Measurements from ENCODE around the gene P2RX4.
"Not testable (repeated sequence)": the region's sequence is repeated elsewhere in the genome, so short reads cannot be mapped to it uniquely, and the experiment has no call there.

The P2RX4 gene

DNA sequence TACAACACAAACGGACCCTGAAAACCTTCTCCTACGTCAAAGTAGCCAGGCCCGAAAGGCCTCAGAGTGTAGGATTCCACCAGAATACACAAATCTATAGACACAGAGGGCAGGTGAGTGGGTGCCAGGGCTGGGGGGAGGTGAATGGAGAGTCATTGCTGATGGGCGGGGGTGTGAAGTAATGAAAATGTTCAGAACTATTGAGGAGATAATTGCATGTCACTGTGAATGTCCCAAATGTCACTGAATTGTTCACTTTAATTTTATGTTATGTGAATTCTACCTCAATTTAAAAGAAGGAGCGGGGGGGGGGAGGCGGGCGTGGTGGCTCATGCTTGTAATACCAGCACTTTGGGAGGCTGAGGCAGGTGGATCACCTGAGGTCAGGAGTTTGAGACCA, 36.0 kb downstream of the P2RX4 start:
- DNase-seq = no peak

DNA sequence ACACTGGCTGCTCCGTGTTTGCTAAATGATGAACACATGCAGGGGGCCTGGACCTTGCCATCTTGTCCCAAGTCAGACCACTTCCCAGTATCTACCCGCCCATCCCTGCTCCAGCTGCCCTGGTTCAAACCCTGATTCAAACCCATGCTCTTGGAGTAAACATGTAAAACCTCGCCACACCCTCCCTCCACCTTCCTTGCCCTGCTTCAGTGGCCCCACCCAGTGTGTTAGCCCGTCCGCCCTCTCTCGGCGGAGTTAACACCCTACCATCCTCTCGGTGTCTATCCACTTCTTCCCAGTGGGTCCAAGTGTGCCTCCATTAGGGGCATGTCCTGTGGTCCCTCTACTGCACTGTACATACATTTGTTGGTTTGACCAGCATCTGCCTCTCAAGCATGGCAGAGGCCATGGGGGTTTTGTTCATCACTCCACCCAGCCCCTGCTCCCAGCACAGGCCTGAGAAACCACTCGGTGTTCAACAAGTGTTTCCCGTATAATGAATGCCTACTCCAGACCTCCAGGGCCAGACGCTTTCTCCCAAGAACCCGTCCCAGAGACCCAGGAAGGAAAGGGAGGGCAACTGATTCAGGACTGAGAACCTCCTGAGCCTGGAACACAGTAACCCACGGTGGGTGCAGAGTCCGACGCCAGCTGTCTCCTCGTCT, 37.1 kb downstream of the P2RX4 start:
- no peak for DNase-seq

DNA sequence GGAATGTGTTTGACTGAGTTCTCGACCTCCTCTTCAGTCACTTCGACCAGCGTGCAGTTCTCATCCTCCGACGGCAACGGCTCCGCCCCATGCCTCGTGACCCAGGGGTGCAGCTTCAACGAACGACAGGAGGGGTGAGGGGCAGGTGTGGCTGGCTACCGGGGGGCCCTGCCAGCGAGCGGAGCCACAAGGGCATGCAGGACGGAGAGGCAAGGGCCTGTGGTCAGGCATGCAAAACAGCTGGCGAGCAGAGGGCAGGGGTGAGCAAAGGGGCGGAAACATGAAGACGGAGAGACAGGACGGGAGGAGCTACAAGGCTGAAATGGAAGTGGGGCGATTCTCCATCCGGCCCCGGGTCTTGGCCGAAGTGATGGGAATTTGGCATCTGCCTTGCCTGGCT, 38.7 kb downstream of the P2RX4 start:
- DNase-seq = no peak

DNA sequence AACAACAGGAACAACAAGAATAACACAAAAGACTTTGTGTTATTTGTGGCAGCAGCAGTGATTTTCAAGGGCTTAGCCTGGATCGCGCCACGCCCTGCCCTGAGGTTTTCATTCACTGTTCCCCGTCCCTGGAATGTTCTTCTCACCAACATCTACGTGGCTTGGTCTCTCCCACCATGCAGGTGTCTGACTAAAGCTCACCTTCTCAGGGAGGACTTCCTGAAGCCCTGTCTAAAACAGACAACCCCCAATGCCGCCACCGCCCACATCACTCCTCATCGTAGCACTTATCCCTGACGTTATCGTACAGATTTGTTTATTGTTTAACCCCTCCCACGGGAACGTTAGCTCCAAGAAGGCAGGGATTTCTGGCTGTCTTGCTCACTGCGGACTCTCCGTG, 40.4 kb downstream of the P2RX4 start:
- no peak for DNase-seq

DNA sequence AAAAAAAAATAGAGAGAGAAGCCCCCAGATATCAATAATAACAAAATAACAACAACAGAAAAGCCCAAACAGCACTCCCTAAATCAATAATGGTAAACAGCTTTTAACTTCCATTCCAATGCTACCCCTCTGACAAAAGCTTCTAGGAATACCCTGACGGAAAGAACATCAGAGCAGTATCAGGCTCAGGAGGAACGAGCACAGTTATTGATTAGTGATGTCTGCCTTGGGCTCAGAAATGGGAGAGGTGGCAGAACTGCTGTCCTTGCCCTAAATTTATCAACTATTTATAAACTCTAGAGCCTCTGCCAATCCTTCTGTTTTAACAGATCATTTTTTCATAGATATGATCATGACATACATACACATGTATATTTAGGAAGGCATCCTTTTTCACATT, 41.9 kb downstream of the P2RX4 start:
- no peak for DNase-seq

DNA sequence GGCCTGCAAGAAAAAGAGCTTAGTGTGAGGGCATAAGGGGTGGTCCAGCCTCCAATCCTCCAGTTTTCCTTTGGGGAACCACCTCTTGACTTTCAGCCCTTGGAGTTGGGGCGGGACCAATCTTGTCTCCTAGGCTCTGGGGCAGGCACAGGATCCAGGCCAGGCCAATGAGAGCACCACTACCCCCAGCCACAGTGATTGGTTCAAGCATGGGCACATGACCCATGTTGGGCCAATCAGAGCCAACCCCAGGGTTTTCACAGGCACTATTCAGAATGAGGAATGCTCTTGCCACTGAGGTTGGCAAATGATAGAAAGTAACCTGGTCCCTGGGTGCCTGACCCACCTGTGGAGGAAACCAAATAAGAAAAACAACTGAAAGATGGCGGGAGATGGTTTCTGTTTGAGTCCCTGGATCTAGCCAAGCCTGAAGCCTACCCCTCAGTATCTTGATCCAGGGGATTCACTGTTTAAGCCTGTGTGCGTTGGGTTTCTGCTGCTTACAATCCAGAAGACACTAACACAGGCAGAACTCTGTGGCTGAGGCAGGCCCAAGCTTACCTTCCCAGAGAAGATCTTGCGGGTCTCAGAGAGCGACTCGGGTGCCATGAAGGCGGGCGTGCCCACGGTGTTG, 42.9 kb downstream of the P2RX4 start:
- no peak for DNase-seq

DNA sequence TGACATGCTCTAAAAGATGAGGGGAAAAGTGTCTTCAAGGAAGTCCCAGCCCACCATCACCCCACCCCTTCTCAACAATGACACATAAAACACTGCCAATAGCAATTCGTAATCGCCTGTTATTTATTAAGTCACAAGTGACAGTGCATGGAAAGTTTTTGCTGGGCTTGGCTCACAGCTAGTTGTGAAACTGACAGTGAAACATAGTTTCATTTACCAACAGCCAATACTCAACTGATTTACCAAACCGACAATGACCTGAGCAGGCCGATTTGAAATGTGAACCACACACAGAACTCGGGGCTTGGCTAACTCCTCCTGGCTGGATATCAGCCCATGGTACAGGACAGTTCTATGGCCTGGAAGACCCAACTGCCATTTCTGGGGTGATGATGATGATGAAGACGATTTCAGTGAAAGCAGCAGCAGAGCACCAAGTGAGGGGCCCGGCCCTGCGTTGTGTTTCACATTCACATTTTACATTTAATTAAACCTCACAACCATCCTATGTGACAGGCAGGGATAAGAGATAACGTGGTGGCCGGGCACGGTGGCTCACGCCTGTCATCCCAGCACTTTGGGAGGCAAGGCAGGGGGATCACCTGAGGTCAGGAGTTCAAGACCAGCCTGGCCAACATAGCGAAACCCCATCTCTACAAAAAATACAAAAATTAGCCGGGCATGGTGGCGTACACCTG, 43.9 kb downstream of the P2RX4 start:
- DNase-seq = no peak

DNA sequence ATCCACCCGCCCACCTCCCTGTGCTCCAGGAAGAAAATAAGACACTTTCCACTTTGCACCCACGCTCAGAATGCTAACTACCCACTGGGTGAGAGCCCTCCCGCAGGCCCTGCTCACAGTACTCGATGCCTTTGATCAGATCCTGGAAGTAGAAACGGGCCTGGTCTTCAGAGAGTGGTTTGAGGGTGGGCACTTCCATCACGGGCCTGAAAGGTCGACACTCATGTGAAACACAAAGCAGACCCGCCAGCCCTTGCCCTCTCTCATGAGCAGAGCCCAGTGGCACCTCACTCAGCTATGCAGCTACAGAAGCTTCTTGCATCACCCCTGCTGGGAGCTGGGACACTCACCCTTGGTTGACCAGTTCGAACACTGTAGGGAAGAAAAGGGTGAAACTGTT, 45.5 kb downstream of the P2RX4 start:
- no peak for DNase-seq

DNA sequence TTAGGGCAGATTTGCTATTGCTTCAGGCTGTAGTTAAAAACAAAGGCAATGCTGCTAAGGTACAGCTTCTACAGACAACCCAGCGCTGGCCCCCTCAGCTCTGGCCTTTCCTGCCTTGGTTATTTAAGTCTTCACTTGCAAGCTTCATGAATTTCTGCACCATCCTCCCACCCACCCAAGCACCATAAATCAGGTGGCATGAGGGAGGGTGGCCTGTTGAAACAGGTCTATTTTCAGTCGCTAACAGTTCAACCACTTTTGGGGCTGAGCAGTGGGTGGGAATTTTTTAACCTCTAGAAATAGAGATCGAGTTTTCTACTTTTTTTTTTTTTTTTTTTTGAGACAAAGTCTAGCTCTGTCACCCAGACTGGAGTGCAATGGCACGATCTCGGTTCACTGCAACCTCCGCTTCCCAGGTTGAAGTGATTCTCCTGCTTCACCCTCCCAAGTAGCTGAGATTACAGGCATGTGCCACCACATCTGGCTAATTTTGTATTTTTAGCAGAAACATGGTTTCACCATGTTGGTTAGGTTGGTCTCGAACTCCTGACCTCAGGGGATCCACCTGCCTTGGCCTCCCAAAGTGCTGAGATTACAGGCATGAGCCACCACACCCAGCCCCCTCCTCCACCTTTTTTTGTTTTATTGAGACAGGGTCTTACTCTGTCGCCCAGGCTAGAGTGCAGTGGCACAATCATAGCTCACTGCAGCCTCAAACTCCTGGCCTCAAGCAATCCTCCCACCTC, 47.9 kb downstream of the P2RX4 start:
- not testable (repeated sequence) for DNase-seq

DNA sequence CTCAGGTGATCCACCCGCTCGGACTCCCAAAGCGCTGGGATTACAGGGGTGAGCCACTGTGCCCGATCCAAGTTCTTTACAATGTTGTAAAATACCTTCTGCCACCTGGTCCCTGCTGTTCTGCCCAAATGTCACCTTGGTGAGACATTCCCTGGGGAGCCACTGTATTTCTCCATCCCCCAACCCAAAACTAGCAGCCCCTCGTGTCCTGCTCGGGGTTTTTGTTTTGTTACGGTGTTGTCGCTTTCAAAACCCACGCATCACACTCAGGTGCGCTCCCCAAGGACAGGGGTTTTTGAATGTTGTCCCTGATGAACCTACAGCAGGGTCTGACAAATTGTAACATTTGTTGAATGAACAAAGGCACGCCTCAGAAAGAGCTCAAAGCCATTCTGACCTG, 49.1 kb downstream of the P2RX4 start:
- no peak for DNase-seq

DNA sequence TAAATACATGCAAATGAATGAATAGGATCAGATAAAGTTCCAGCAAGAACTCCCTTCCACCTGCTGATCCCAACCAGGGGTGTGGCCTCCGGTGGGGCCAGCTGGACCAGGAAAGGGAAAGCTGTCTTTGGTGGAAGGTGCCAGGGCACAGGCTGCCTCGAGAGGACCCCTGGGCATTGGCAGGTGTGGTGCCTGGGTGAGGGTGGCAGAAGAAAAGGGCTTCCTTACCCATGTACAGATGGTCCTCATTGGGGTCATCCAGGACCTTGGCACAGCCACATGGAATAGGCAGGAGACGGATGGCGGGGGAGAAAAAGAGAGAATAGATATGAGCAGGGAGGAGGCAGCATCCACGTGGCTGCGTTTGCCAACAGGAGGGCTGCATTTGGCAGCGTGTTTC, 50.2 kb downstream of the P2RX4 start:
- DNase-seq = no peak

DNA sequence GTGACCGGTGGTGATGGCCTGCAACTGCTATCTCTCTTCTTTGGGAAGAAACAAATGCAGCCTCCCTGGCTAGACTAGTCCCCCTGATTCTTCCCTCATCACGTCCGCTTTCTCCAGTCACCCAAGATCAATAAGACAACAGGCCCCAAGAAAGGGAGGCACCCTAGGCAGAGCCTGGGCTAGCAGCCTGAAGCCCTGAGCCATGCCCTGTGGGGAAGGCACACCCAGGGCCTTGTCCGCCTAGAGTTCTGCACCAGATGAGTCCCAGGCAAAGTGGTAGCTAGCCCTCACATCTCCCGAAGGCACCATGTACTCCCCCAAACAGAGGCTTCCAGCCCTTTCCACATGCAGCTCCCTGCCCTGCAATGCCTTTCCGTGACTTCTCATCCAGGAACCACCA, 51.5 kb downstream of the P2RX4 start:
- no peak for DNase-seq

DNA sequence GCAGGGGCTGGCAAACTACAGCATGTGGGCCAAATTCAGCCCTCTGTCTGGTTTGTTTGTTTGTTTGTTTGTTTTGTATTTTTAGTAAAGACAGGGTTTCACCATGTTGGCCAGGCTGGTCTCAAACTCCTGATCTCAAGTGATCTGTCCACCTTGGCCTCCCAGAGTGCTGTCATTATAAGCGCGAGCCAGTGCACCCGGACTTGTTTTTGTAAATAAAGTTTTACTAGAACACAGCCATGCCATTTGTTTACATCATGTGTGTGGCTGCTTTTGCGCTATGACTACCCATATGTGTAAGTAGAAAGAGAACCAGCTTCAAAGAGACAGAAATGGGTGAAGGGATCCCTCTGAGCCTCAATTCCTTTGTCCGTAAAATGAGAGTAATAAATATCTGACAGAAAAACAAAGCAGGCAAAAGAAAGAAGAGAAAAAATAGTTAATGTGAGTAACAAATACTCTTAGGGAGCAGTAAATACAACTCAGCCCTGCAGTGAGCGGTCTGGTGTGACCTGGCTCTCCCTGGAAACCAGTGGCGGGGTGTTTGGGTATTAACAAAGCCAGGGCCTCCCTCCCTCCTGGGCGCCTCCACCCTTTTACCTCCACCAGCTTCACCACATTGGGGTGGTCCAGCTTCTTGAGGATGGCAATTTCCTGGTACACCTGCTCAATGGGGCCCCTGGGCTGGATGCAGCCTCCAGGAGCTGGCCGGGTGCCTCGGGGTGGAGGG, 53.4 kb downstream of the P2RX4 start:
- no peak for DNase-seq

DNA sequence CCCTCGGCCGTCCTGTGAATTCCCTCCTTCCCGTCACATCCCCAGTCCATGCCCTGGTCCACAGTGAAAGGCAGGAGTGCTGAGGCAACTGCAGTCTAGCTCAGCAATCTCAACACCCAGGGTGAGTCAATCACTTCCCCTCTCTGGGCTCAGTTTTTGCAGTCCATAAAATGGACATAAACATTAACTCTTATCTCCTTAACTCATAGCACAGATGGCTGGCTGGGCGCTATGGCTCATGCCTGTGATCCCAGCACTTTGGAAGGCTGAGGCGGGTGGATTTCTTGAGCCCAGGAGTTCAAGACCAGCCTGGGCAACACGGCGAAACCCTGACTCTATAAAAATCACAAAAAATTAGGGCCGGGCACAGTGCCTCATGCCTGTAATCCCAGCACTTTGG, 54.2 kb downstream of the P2RX4 start:
- no peak for DNase-seq

DNA sequence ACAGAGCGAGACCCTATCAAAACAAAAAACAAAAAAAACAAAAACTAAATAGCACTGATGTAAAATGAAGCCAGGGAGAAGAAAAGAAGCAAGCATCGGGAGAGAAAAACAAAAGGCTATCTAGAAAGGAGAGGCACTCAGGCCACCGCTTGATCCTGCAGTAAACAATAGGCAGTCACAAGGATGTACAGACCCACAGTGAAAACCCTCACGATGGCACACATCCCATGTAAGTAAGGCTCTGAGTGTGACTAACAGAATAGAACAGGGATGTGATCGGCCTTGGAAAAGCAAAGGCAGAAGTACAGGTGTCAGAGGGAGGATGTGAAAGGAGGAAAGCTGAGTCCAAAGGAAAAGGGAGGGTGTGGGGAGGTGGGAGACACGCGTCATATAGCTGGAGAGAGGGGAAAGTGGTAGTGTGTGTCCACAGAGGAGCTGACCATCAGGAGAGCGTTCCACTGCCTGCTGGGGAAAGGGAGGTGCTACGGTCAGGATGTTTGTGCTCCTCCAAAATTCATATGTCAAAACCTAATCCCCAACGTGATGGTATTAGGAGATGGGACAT, 55.1 kb downstream of the P2RX4 start:
- no peak for DNase-seq

DNA sequence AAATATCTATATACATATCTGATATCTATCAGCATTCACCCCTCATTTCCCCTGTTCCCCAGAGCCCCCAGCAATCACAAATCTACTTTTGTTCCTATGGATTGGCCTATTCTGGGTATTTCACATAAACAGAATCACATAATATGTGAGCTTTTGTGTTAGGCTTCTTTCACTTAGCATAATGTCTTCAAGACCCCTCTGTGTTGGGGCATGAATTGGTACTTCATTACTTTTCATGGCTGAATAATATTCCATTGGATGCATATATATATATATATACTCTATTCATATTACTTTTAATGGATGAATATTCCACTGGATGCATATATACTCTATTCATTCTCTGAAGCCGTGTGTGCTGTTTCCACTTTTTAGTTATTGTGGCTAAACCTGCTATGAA, 57.9 kb downstream of the P2RX4 start:
- DNase-seq = no peak

DNA sequence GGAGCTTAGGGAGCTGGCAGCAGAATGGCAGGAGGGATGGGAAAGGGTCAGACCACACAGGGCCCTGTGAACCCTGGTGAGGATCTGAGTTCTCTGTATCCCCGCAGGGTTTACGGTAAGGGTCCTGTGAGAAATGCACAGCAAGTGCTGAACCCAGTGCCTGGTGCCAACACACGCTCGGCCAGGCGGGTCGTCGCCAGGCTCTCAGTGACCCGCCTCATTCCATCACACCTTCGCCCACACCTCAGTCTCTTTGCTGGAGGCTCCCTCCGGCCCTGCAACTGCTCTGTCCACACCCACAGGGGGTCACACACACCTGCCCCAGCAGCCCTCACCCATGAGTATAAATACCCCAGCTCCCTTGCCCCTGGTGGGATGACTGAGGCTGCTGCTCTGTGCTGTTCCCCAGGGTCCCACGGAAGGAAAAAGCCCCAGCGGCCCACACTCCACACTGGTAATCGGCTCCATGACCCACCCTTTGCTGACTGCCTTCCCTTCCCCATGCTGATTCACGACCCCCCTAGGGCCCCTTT, 63.5 kb downstream of the P2RX4 start:
- no peak for DNase-seq

DNA sequence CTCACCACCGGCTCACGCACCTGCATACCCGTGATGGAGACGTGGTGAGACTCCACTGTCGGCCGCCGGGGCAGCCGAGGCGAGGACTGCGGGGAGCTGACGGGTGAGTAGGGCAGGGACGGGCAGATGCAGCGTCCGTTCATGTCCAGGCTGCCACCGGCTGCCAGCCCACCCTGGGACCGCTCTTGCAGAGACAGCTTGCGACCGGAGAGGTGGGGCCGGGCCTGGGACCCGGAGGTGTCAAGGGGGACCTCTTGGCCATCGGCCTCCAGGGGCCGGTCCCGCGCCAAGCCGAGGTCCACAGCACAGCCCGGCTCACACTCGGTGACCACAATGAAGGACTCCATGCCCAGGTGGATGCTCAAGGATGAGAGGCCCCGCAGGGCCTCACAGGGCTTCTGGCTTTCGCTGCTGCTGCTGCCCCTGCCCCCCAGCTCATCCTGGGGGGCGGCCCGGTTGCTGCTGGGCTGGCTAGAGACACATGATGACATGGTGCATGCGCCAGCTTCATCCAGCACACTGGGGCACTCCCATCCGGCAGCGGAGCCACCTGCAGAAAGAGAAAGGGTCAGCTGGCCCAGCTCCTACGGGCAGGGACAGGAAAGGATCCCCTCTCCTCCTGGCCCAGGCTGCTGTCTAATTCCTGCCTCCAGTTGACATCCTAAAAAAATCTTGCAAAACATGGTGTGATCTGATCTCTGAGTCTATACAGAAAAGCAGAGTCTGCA, 64.3 kb downstream of the P2RX4 start:
- DNase-seq = no peak

DNA sequence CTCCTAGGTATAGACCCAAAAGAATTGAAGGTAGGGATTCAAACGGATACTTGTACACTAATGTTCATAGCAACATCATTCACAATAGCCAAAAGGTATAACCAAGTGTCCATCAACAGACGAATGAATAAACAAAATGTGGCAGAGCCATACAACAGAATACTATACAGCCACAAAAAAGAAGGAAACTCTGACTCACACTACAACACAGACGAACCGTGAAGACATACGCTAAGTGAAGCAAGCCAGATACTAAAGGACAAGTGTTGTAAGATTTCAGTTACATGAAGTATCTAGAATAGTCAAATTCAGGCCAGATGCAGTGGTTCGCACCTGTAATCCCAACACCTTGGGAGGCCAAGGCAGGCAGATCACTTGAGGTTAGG, 67.4 kb downstream of the P2RX4 start:
- DNase-seq = no peak

DNA sequence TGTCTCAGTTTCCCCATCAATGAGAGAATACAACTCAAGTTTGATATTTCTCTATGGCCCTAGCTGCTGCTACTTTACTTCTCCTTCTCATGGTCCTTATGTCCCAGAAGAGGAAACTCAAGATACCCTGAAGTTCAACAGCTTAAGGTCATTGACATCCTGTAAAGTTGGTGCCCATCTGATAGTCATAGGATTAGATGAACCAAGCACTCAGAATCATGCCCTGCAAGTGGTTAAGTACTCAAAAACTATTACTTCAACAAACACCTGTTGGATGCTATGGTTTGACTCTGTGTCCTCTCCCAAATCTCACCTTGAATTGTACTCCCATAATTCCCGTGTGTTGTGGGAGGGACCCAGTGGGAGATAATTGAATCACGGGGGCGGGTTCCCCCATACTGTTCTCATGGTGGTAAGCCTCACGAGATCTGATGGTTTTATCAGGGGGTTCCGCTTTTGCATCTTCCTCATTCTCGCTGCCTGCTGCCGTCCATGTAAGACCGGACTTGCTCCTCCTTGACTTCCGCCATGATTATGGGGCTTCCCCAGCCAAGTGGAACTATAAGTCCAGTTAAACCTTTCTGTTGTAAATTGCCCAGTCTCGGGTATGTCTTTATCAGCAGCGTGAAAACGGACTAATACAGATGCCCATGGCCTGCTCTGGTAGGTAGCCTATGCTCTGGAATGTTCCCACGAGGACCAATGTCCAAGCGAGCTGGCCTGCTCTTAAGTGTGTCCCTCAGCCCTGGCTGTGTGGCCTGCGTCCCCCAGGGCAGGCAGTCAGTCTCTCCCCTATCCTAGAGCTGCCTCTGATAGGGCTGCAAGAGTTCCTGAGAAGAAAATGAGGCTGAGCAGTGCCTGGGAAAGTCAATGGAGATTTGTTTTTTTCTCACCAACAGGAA, 68.5 kb downstream of the P2RX4 start:
- no peak for DNase-seq

DNA sequence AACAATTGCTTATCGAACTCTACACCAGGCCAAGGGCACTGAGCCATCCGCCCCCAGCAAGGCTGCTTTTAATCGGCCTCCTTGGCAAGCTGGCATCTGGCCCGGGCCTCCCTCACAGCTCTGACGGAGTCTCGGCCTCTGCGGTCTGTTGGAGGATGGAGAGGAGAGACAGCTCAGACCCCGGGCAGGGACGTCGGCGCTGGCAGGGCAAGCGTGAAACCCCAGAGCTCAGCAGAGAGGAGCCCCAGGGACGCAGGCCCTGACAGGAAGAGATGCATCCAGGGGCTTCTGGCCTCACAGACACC, 69.1 kb downstream of the P2RX4 start:
- DNase-seq = no peak

Measured in activated CD4-positive, CD25-positive, alpha-beta regulatory T cell (primary cell).